ENCODE data around the gene CAPS. TPM values are rescaled to one million over a fixed set of nuclear protein-coding genes. Genes with fewer than 3 reads are reported as not detected.

The CAPS gene
- total and polyA plus RNA-seq, 12 donors: 1.3 to 14.1 (median 3.0) TPM

- H3K9me3 ChIP-seq: no peaks in the 10 kb centered on the region
- no peak for DNase-seq
- no peak overlapping the region for H3K27ac ChIP-seq
- TF ChIP-seq CTCF (IDR thresholded peaks at IDR 0.05): no peak
- H3K4me1 ChIP-seq: peaks cover 9 to 51% (median 36%) of the 10 kb centered on the region in 9 donors
- H3K36me3 ChIP-seq: peaks cover 0 to 96% (median 35%) of the 10 kb centered on the region in 9 donors
- no peak overlapping the region for H3K4me3 ChIP-seq
- 97% methylated on average over 18 of the region's 18 CpGs for WGBS, 2 donors
- intact Hi-C loops (cut with DNase I): no loop called here
- ATAC-seq: no peak
- H3K27me3 ChIP-seq: no peaks in the 10 kb centered on the region
Observed at GRCh38 chr19:5932146-5932545, 18.1 kb downstream of the CAPS start.

- ATAC-seq: no peak
- WGBS, 2 donors: 95 to 96% methylated on average over 21 of the region's 21 CpGs
- Histone ChIP-seq H3K27me3 (no peaks in the 10 kb centered on the region), H3K4me3 (no peak overlapping the region), H3K27ac (no peak overlapping the region), H3K36me3 (peaks cover 0 to 96% (median 30%) of the 10 kb centered on the region in 9 donors), H3K4me1 (peaks cover 6 to 48% (median 30%) of the 10 kb centered on the region in 9 donors), H3K9me3 (no peaks in the 10 kb centered on the region)
- intact Hi-C loops (cut with DNase I): no loop called here
- no peak for TF ChIP-seq CTCF (IDR thresholded peaks at IDR 0.05)
- no peak for DNase-seq
Observed at GRCh38 chr19:5932609-5933262, 18.7 kb downstream of the CAPS start.

- DNase-seq (no peak), ATAC-seq (peak in 1 of 8 donors; percentile 25)
- H3K4me3 ChIP-seq: no peak overlapping the region
- no peaks in the 10 kb centered on the region for H3K27me3 ChIP-seq
- no peaks in the 10 kb centered on the region for H3K9me3 ChIP-seq
- peaks cover 6 to 42% (median 28%) of the 10 kb centered on the region in 9 donors for H3K4me1 ChIP-seq
- intact Hi-C loops (cut with DNase I): no loop called here
- H3K27ac ChIP-seq: peak overlapping the region in 5 of 10 donors; percentile 26 to 77 (median 58)
- peaks cover 0 to 96% (median 28%) of the 10 kb centered on the region in 9 donors for H3K36me3 ChIP-seq
- WGBS, 2 donors: 68 to 78% methylated on average over 20 of the region's 20 CpGs
- no peak for TF ChIP-seq CTCF (IDR thresholded peaks at IDR 0.05)
Observed at GRCh38 chr19:5933391-5934068, 19.5 kb downstream of the CAPS start.

- H3K4me3 ChIP-seq: no peak overlapping the region
- ATAC-seq (no peak), DNase-seq (no peak)
- no peaks in the 10 kb centered on the region for H3K27me3 ChIP-seq
- WGBS, 2 donors: 80 to 86% methylated on average over 5 of the region's 5 CpGs
- H3K27ac ChIP-seq: peak overlapping the region in 5 of 10 donors; percentile 26 to 77 (median 58)
- intact Hi-C loops (cut with DNase I): no loop called here
- H3K4me1 ChIP-seq: peaks cover 6 to 42% (median 28%) of the 10 kb centered on the region in 9 donors
- H3K9me3 ChIP-seq: no peaks in the 10 kb centered on the region
- no peak for TF ChIP-seq CTCF (IDR thresholded peaks at IDR 0.05)
- H3K36me3 ChIP-seq: peaks cover 0 to 96% (median 24%) of the 10 kb centered on the region in 9 donors
Observed at GRCh38 chr19:5934069-5934401, 20.0 kb downstream of the CAPS start.
